IMR-90 (cell line): ENCODE measurements around the gene VPS8. TPM values are rescaled to one million over a fixed set of nuclear protein-coding genes. Genes with fewer than 3 reads are reported as not detected.

Experiments used
- ATAC-seq: fragments of 200-7000 bp; cut with Tn5 transposase; 2 replicates; pipeline ENCODE4 v1.9.1; 2020; ENCODE audit warnings: low read depth, mild to moderate bottlenecking, moderate library complexity
- BruUV-seq: library from RNA; stranded (reverse); fragments of 400-500 nt; replicated peaks from 2 replicates; lab custom pipeline; 2021; lab: Mats Ljungman, UMichigan
- CTCF ChIA-PET: fragments of 300-600 bp; formaldehyde crosslinking; extraction: SDS; loops from one replicate; lab custom pipeline; 2021; ENCODE audit warnings: antibody characterized with exemption; lab: Yijun Ruan, JAX
- POLR2A ChIA-PET: fragments of 300-600 bp; sonication (Branson Sonifier 250); formaldehyde crosslinking; loops from one replicate; lab custom pipeline; 2022; ENCODE audit warnings: antibody characterized with exemption; ENCODE audit not compliant: unreplicated experiment; lab: Charles Lee
- DNase-seq: peaks from one replicate; pipeline ENCODE4 v3.0.0; 2013
- H2AFZ ChIP-seq: replicated peaks from 2 replicates; pipeline ENCODE3; 2013; ENCODE audit warnings: low read length, mild to moderate bottlenecking; ENCODE audit not compliant: poor library complexity
- H2AK5ac ChIP-seq: 2 replicates; pipeline ENCODE4 v1.6.1; 2013; ENCODE audit warnings: low read depth, low read length, inconsistent platforms
- H2AK9ac ChIP-seq: replicated peaks from 2 replicates; pipeline ENCODE3; 2013; ENCODE audit warnings: mild to moderate bottlenecking, low read depth, low read length, moderate library complexity; ENCODE audit not compliant: poor library complexity
- H2BK120ac ChIP-seq: 2 replicates; pipeline ENCODE4 v1.6.1; 2013; ENCODE audit warnings: low read depth, low read length, inconsistent platforms
- H2BK15ac ChIP-seq: 3 replicates; pipeline ENCODE4 v1.6.1; 2013; ENCODE audit warnings: low read depth, low read length, inconsistent platforms
- H2BK20ac ChIP-seq: 2 replicates; pipeline ENCODE4 v1.6.1; 2013; ENCODE audit warnings: low read depth, mild to moderate bottlenecking, inconsistent platforms, low read length, moderate library complexity
- H2BK5ac ChIP-seq: 2 replicates; pipeline ENCODE4 v1.6.1; 2013; ENCODE audit warnings: mild to moderate bottlenecking, low read depth, low read length, inconsistent platforms; ENCODE audit not compliant: poor library complexity, severe bottlenecking
- H3K14ac ChIP-seq: replicated peaks from 2 replicates; pipeline ENCODE4 v1.6.1; 2013; ENCODE audit warnings: low read depth, low read length, inconsistent platforms
- H3K18ac ChIP-seq: 2 replicates; pipeline ENCODE4 v1.6.1; 2013; ENCODE audit warnings: low read depth, low read length, control low read depth
- H3K23ac ChIP-seq: 2 replicates; pipeline ENCODE4 v1.6.1; 2013; ENCODE audit warnings: low read depth, low read length, inconsistent platforms
- H3K27ac ChIP-seq: 2 replicates; pipeline ENCODE4 v1.5.1; 2013; ENCODE audit warnings: mild to moderate bottlenecking, control low read depth, low read length; ENCODE audit not compliant: insufficient read depth
- H3K27me3 ChIP-seq: 2 replicates; pipeline ENCODE4 v1.6.1; 2013; ENCODE audit warnings: low read length; ENCODE audit not compliant: control insufficient read depth, insufficient read depth
- H3K36me3 ChIP-seq: 2 replicates; pipeline ENCODE4 v1.6.1; 2013; ENCODE audit warnings: low read length, mixed read lengths; ENCODE audit not compliant: control insufficient read depth, insufficient read depth
- H3K4ac ChIP-seq: 2 replicates; pipeline ENCODE4 v1.6.1; 2013; ENCODE audit warnings: low read depth, low read length, inconsistent platforms
- H3K4me1 ChIP-seq: 2 replicates; pipeline ENCODE4 v1.6.1; 2013; ENCODE audit warnings: low read length, mixed read lengths; ENCODE audit not compliant: control insufficient read depth, insufficient read depth
- H3K4me2 ChIP-seq: 2 replicates; pipeline ENCODE4 v1.6.1; 2013; ENCODE audit warnings: low read depth, mild to moderate bottlenecking, control low read depth, low read length, moderate library complexity
- H3K4me3 ChIP-seq: 2 replicates; pipeline ENCODE4 v1.5.1; 2013; ENCODE audit warnings: low read depth, mild to moderate bottlenecking, control low read depth, low read length, moderate library complexity; ENCODE audit not compliant: insufficient read depth
- H3K56ac ChIP-seq: 2 replicates; pipeline ENCODE4 v1.6.1; 2013; ENCODE audit warnings: low read length, inconsistent platforms; ENCODE audit not compliant: insufficient read depth; ENCODE audit errors: extremely low read depth
- H3K79me1 ChIP-seq, 2 experiments: 2 replicates each; pipeline ENCODE4 v1.6.1; 2013; ENCODE audit warnings: low read length in 2 of 2, inconsistent platforms in 1 of 2, low read depth in 1 of 2
- H3K9ac ChIP-seq: 2 replicates; pipeline ENCODE4 v1.6.1; 2013; ENCODE audit warnings: low read depth, low read length, control low read depth
- H3K9me1 ChIP-seq: 2 replicates; pipeline ENCODE4 v1.6.1; 2013; ENCODE audit warnings: low read length, inconsistent platforms; ENCODE audit not compliant: insufficient read depth
- H3K9me3 ChIP-seq: 2 replicates; pipeline ENCODE4 v1.6.1; 2013; ENCODE audit warnings: low read length; ENCODE audit not compliant: control insufficient read depth, insufficient read depth
- H4K20me1 ChIP-seq: 2 replicates; pipeline ENCODE4 v1.6.1; 2013; ENCODE audit warnings: low read length, inconsistent platforms; ENCODE audit not compliant: insufficient read depth
- H4K5ac ChIP-seq: 2 replicates; pipeline ENCODE4 v1.6.1; 2013; ENCODE audit warnings: mild to moderate bottlenecking, low read depth, low read length, control low read depth
- H4K8ac ChIP-seq, 2 experiments: 2 replicates each; pipeline ENCODE4 v1.6.1; 2013; ENCODE audit warnings: low read depth in 2 of 2, low read length in 2 of 2, control low read depth in 1 of 2, inconsistent platforms in 1 of 2
- H4K91ac ChIP-seq: 2 replicates; pipeline ENCODE4 v1.6.1; 2013; ENCODE audit warnings: low read depth, low read length, inconsistent platforms; ENCODE audit not compliant: insufficient read depth
- BHLHE40 ChIP-seq: fragments of 150-350 bp; IDR thresholded peaks from 2 replicates; pipeline ENCODE4 v1.6.1; 2016; ENCODE audit warnings: mild to moderate bottlenecking, low read depth, low read length
- CEBPB ChIP-seq: IDR thresholded peaks from 2 replicates; pipeline ENCODE4 v1.6.1; 2012; ENCODE audit warnings: low read depth, low read length, improper control_type of control experiment
- CHD1 ChIP-seq: IDR thresholded peaks from 2 replicates; pipeline ENCODE4 v1.6.1; 2012; ENCODE audit warnings: low read depth, low read length, improper control_type of control experiment
- FOS ChIP-seq: fragments of 150-350 bp; IDR thresholded peaks from 2 replicates; pipeline ENCODE4 v1.6.1; 2016; ENCODE audit warnings: low read depth, low read length
- MAFK ChIP-seq: IDR thresholded peaks from 2 replicates; pipeline ENCODE4 v1.6.1; 2012; ENCODE audit warnings: low read depth, low read length, improper control_type of control experiment
- MAZ ChIP-seq: IDR thresholded peaks from 2 replicates; pipeline ENCODE4 v1.6.1; 2012; ENCODE audit warnings: low read depth, mild to moderate bottlenecking, low read length, improper control_type of control experiment, moderate library complexity, borderline replicate concordance
- MXI1 ChIP-seq: IDR thresholded peaks from 2 replicates; pipeline ENCODE4 v1.6.1; 2012; ENCODE audit warnings: low read depth, mild to moderate bottlenecking, low read length, moderate library complexity, borderline replicate concordance
- NFE2L2 ChIP-seq: fragments of 150-350 bp; IDR thresholded peaks from 2 replicates; pipeline ENCODE4 v1.6.1; 2016; ENCODE audit warnings: low read depth, mild to moderate bottlenecking, low read length
- POLR2A ChIP-seq: IDR thresholded peaks from 2 replicates; pipeline ENCODE4 v1.6.1; 2012; ENCODE audit warnings: mild to moderate bottlenecking, low read depth, low read length
- RAD21 ChIP-seq: IDR thresholded peaks from 2 replicates; pipeline ENCODE4 v1.6.1; 2012; ENCODE audit warnings: low read length, improper control_type of control experiment
- RCOR1 ChIP-seq: IDR thresholded peaks from 2 replicates; pipeline ENCODE4 v1.6.1; 2012; ENCODE audit warnings: mild to moderate bottlenecking, low read length, improper control_type of control experiment; ENCODE audit not compliant: insufficient replicate concordance
- RFX5 ChIP-seq: IDR thresholded peaks from 2 replicates; pipeline ENCODE4 v1.8.0; 2012; ENCODE audit warnings: low read depth, mild to moderate bottlenecking, low read length, moderate library complexity
- SMC3 ChIP-seq: fragments of 150-350 bp; IDR thresholded peaks from 2 replicates; pipeline ENCODE4 v1.6.1; 2016; ENCODE audit warnings: low read depth, mild to moderate bottlenecking, antibody characterized with exemption, low read length, moderate library complexity
- WGBS, 2 experiments: methylation state at CpG; one replicate each; pipeline versions ENCODE4 v1.1.5 to v1.1.7; 2013; ENCODE audit warnings: missing lambda C conversion rate in 2 of 2; ENCODE audit not compliant: insufficient read length in 1 of 2; ENCODE audit errors: extremely low coverage in 2 of 2; 5-methylcytosine and 5-hydroxymethylcytosine counted together
- dilution Hi-C: fragments of 300-500 bp; cut with HindIII; formaldehyde crosslinking; loops from one replicate; pipeline ENCODE4 v1.14.3; 2018; ENCODE audit warnings: low sequenced_read_pairs; ENCODE audit not compliant: unreplicated experiment
- in situ Hi-C: fragments of 300-500 bp; cut with MboI; formaldehyde crosslinking; loops from 3 replicates; pipeline ENCODE4 v1.14.3; 2019; ENCODE audit warnings: low sequenced_read_pairs, inconsistent platforms, mixed read lengths
- intact Hi-C: fragments of 100-400 bp; cut with micrococcal nuclease; formaldehyde crosslinking; loops from 2 replicates; pipeline ENCODE4 v1.10.0; 2022
- polyA plus RNA-seq, 3 experiments: library from polyadenylated mRNA; depleted of rRNA; stranded (reverse); fragments of >200 nt; gene quantifications; 2 replicates each; pipeline ENCODE4 v1.2.3, GENCODE V29; 2012; ENCODE audit warnings: low replicate concordance in 1 of 3
- total RNA-seq: library from RNA; depleted of rRNA; stranded (reverse); fragments of >200 nt; gene quantifications from 2 replicates; pipeline ENCODE4 v1.2.3, GENCODE V29; 2012
- TF ChIP-seq, protein P1 (sequence below): fragments of 150-350 bp; IDR thresholded peaks from 2 replicates; pipeline ENCODE4 v1.6.1; 2016; ENCODE audit warnings: low read depth, mild to moderate bottlenecking, low read length, moderate library complexity, borderline replicate concordance
- TF ChIP-seq, protein P2 (sequence below): fragments of 150-350 bp; IDR thresholded peaks from 2 replicates; pipeline ENCODE4 v1.6.1; 2017; ENCODE audit warnings: mild to moderate bottlenecking, antibody characterized with exemption, low read length, low read depth
- TF ChIP-seq, protein P3 (sequence below): conservative IDR thresholded peaks from 2 replicates; pipeline ENCODE4 v1.5.1; 2012; ENCODE audit warnings: mild to moderate bottlenecking, low read depth, low read length, improper control_type of control experiment

The VPS8 gene
- total and polyA plus RNA-seq, 2 of the 4 experiments (the other 2 are of a cell fraction), result 14.0 to 56.1 TPM

DNA sequence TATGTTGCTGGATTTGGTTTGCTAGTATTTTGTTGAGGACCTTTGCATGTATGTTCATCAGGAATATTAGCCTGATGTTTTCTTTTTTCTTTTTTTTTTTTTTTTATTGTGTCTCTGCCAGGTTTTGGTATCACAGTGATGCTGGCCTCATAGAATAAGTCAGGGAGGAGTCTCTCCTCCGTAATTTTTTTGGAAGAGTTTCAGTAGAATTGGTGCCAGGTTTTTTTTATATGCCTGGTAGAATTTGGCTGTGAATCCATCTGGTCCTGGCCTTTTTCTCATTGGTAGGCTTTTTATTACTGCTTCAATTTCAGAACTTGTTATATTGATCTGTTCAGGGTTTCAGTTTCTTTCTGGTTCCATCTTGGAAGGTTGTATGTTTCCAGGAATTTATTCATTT lies 165.8 kb downstream of the VPS8 start:
- Histone ChIP-seq H3K79me1 (no peaks in the 10 kb centered on the region; a peak in 1 of 4 replicates), H4K5ac (no peak overlapping the region), H4K8ac (no peak overlapping the region), H2BK15ac (no peak overlapping the region), H3K4me1 (no peaks in the 10 kb centered on the region), H3K14ac (no peak overlapping the region), H4K20me1 (no peaks in the 10 kb centered on the region), H2BK20ac (no peak overlapping the region), H2AK9ac (no peak overlapping the region), H3K56ac (no peak overlapping the region), H2BK120ac (no peak overlapping the region), H3K9me3 (no peaks in the 10 kb centered on the region), H3K9me1 (no peaks in the 10 kb centered on the region), H3K23ac (no peak overlapping the region), H3K4ac (no peak overlapping the region), H2AFZ (no peak overlapping the region), H2BK5ac (no peak overlapping the region), H4K91ac (no peak overlapping the region), H3K27ac (no peak overlapping the region), H3K18ac (no peak overlapping the region), H3K4me3 (no peak overlapping the region), H3K9ac (no peak overlapping the region), H3K36me3 (0 out of 2 replicates have a peak, but pooled peaks cover 2% of the 10 kb centered on the region), H2AK5ac (no peak overlapping the region), H3K27me3 (no peaks in the 10 kb centered on the region), H3K4me2 (no peak overlapping the region)
- ATAC-seq (no peak), DNase-seq (no peak)
- WGBS, 2 experiments, result no CpG with 5 or more reads among the region's 1 CpG
- in situ Hi-C loops, result no loop called here
- CTCF ChIA-PET, result interaction anchor here (0.6 kb wide), 3 partner anchors 41 to 350 kb away, joined by 3 to 6 read pairs (median 3); no protein-coding TSS in a partner anchor
- dilution Hi-C loops, result no loop called here
- no peak for TF ChIP-seq SMC3
- no peak for TF ChIP-seq CHD1
- TF ChIP-seq MXI1, result no peak
- no peak for TF ChIP-seq RAD21
- TF ChIP-seq MAZ, result no peak
- no peak for TF ChIP-seq NFE2L2
- TF ChIP-seq, protein P1, sequence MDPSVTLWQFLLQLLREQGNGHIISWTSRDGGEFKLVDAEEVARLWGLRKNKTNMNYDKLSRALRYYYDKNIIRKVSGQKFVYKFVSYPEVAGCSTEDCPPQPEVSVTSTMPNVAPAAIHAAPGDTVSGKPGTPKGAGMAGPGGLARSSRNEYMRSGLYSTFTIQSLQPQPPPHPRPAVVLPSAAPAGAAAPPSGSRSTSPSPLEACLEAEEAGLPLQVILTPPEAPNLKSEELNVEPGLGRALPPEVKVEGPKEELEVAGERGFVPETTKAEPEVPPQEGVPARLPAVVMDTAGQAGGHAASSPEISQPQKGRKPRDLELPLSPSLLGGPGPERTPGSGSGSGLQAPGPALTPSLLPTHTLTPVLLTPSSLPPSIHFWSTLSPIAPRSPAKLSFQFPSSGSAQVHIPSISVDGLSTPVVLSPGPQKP, result no peak
- TF ChIP-seq, protein P2, sequence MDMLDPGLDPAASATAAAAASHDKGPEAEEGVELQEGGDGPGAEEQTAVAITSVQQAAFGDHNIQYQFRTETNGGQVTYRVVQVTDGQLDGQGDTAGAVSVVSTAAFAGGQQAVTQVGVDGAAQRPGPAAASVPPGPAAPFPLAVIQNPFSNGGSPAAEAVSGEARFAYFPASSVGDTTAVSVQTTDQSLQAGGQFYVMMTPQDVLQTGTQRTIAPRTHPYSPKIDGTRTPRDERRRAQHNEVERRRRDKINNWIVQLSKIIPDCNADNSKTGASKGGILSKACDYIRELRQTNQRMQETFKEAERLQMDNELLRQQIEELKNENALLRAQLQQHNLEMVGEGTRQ, result no peak
- TF ChIP-seq, protein P3, sequence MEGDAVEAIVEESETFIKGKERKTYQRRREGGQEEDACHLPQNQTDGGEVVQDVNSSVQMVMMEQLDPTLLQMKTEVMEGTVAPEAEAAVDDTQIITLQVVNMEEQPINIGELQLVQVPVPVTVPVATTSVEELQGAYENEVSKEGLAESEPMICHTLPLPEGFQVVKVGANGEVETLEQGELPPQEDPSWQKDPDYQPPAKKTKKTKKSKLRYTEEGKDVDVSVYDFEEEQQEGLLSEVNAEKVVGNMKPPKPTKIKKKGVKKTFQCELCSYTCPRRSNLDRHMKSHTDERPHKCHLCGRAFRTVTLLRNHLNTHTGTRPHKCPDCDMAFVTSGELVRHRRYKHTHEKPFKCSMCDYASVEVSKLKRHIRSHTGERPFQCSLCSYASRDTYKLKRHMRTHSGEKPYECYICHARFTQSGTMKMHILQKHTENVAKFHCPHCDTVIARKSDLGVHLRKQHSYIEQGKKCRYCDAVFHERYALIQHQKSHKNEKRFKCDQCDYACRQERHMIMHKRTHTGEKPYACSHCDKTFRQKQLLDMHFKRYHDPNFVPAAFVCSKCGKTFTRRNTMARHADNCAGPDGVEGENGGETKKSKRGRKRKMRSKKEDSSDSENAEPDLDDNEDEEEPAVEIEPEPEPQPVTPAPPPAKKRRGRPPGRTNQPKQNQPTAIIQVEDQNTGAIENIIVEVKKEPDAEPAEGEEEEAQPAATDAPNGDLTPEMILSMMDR, result no peak
- TF ChIP-seq CEBPB, result no peak
- no peak for TF ChIP-seq MAFK
- TF ChIP-seq RCOR1, result no peak
- TF ChIP-seq POLR2A, result no peak
- no peak for TF ChIP-seq RFX5
- TF ChIP-seq FOS, result no peak
- no peak for TF ChIP-seq BHLHE40
- BruUV-seq, result no TSS peak
- POLR2A ChIA-PET, result no interaction called here
- intact Hi-C loops, result no loop called here
